Measurements from ENCODE around the gene CNPY3.

The CNPY3 gene

GRCh38 chr6:42961020-42961470 lies 31.8 kb downstream of the CNPY3 start:
- no peak for DNase-seq

GRCh38 chr6:42962096-42962495 lies 32.8 kb downstream of the CNPY3 start:
- no peak for DNase-seq

GRCh38 chr6:42962502-42963178 lies 33.4 kb downstream of the CNPY3 start:
- DNase-seq: no peak

GRCh38 chr6:42963179-42963854 lies 34.0 kb downstream of the CNPY3 start:
- DNase-seq: no peak

GRCh38 chr6:42963855-42964605 lies 34.8 kb downstream of the CNPY3 start:
- peak; percentile 20 for DNase-seq

GRCh38 chr6:42966571-42966970 lies 37.3 kb downstream of the CNPY3 start:
- no peak for DNase-seq

GRCh38 chr6:42967228-42967627 lies 37.9 kb downstream of the CNPY3 start:
- no peak for DNase-seq

- DNase-seq: no peak
Observed at GRCh38 chr6:42968126-42968701, 38.9 kb downstream of the CNPY3 start.

- no peak for DNase-seq
Observed at GRCh38 chr6:42968783-42969182, 39.5 kb downstream of the CNPY3 start.

- no peak for DNase-seq
Observed at GRCh38 chr6:42969431-42969830, 40.2 kb downstream of the CNPY3 start.

- DNase-seq: no peak
Observed at GRCh38 chr6:42969934-42970333, 40.7 kb downstream of the CNPY3 start.

GRCh38 chr6:42970871-42971612 lies 41.8 kb downstream of the CNPY3 start:
- DNase-seq: no peak

GRCh38 chr6:42971746-42972327 lies 42.6 kb downstream of the CNPY3 start:
- no peak for DNase-seq

- DNase-seq: no peak
Observed at GRCh38 chr6:42973926-42974325, 44.6 kb downstream of the CNPY3 start.

GRCh38 chr6:42974919-42975505 lies 45.7 kb downstream of the CNPY3 start:
- no peak for DNase-seq

GRCh38 chr6:42978487-42978838 lies 49.2 kb downstream of the CNPY3 start:
- DNase-seq: no peak

- peak; percentile 92 for DNase-seq
Observed at GRCh38 chr6:42978839-42979522, 49.7 kb downstream of the CNPY3 start, which contains the start of gene PEX6. PEX6 (minus strand) TSS chr6:42979181; CDS start chr6:42979150, 31 bp downstream.

- no peak for DNase-seq
Observed at GRCh38 chr6:42979523-42980177, 50.4 kb downstream of the CNPY3 start.

- no peak for DNase-seq
Observed at GRCh38 chr6:42981836-42982235, 52.6 kb downstream of the CNPY3 start.
